VCaP (cell line): ENCODE measurements around the gene GALNT9.

Experiments
- H3K27ac ChIP-seq: fragments of 450-650 bp; 2 replicates; pipeline ENCODE4 v1.5.1; 2017
- CTCF ChIP-seq: fragments of 450-650 bp; conservative IDR thresholded peaks from 2 replicates; pipeline ENCODE4 v1.5.1; 2017; ENCODE audit warnings: mild to moderate bottlenecking, moderate library complexity

GALNT9 gene

GRCh38 chr12:132208153-132208823 lies 121.1 kb downstream of the GALNT9 start:
- no peak for TF ChIP-seq CTCF
- no peak overlapping the region for H3K27ac ChIP-seq

GRCh38 chr12:132207083-132207775 lies 122.2 kb downstream of the GALNT9 start:
- no peak overlapping the region for H3K27ac ChIP-seq
- TF ChIP-seq CTCF, result no peak

GRCh38 chr12:132206046-132206434 lies 123.3 kb downstream of the GALNT9 start:
- no peak overlapping the region for H3K27ac ChIP-seq
- TF ChIP-seq CTCF, result no peak

GRCh38 chr12:132205271-132206045 lies 123.9 kb downstream of the GALNT9 start:
- no peak for TF ChIP-seq CTCF
- no peak overlapping the region for H3K27ac ChIP-seq

GRCh38 chr12:132204793-132205270 lies 124.6 kb downstream of the GALNT9 start:
- no peak overlapping the region for H3K27ac ChIP-seq
- TF ChIP-seq CTCF, result no peak

GRCh38 chr12:132204063-132204792 lies 125.2 kb downstream of the GALNT9 start:
- TF ChIP-seq CTCF, result no peak
- H3K27ac ChIP-seq, result no peak overlapping the region
